Upper lobe of left lung (tissue), 6 donors: ENCODE results near the gene PMVK. TPM values are rescaled to one million over a fixed set of nuclear protein-coding genes. Genes with fewer than 3 reads are reported as not detected.

Source experiments
- ATAC-seq, 2 donors: fragments of 200-7000 bp; cut with Tn5 transposase; one replicate each; pipeline ENCODE4 v1.9.1; 2022; ENCODE audit warnings: mild to moderate bottlenecking in 2 of 2, moderate library complexity in 2 of 2; ENCODE audit not compliant: low FRiP score in 2 of 2
- DNase-seq, 2 donors: peaks; one replicate each; pipeline ENCODE4 v3.0.0-alpha.2; 2019 to 2020
- H3K27ac ChIP-seq, 4 donors: fragments of 200-600 bp; sonication (generic); one replicate each; pipeline ENCODE4 v1.5.1; 2016 to 2019
- H3K27me3 ChIP-seq, 4 donors: fragments of 200-600 bp; sonication (generic); one replicate each; pipeline ENCODE4 v1.5.1; 2017 to 2019
- H3K36me3 ChIP-seq, 4 donors: fragments of 200-600 bp; sonication (generic); one replicate each; pipeline ENCODE4 v1.5.1; 2016 to 2019
- H3K4me1 ChIP-seq, 4 donors: fragments of 200-600 bp; sonication (generic); one replicate each; pipeline ENCODE4 v1.5.1; 2018 to 2019
- H3K4me3 ChIP-seq, 4 donors: fragments of 200-600 bp; sonication (generic); one replicate each; pipeline ENCODE4 v1.5.1; 2017 to 2019; ENCODE audit warnings: mild to moderate bottlenecking in 2 of 4, moderate library complexity in 1 of 4
- H3K9me3 ChIP-seq, 4 donors: fragments of 200-600 bp; sonication (generic); one replicate each; pipeline ENCODE4 v1.5.1; 2018 to 2019
- EP300 ChIP-seq, 4 donors: sonication (generic); formaldehyde crosslinking; IDR thresholded peaks; one replicate each; pipeline ENCODE4 v1.5.1; 2017; ENCODE audit warnings: antibody characterized with exemption in 4 of 4, control low read depth in 2 of 4
- POLR2A ChIP-seq, 4 donors: fragments of 450-650 bp; IDR thresholded peaks; one replicate each; pipeline ENCODE4 v1.5.1; 2016 to 2017; ENCODE audit warnings: antibody characterized with exemption in 4 of 4, mild to moderate bottlenecking in 2 of 4
- POLR2AphosphoS5 ChIP-seq, 2 donors: sonication (generic); formaldehyde crosslinking; IDR thresholded peaks; one replicate each; pipeline ENCODE4 v1.5.1; 2017; ENCODE audit warnings: antibody characterized with exemption in 2 of 2
- WGBS, 2 donors: methylation state at CpG; one replicate each; pipeline ENCODE4 v1.1.5; 2017 to 2018; 5-methylcytosine and 5-hydroxymethylcytosine counted together
- total RNA-seq, 6 donors: library from RNA; depleted of rRNA in 4 of 6; stranded (reverse); fragments of >200 nt in 4 of 6; gene quantifications; one replicate each; pipeline versions ENCODE4 v1.1.0 to v1.2.1, GENCODE V29; 2016 to 2021
- TF ChIP-seq, protein P1 (sequence below), 6 experiments: fragments of 450-650 bp in 4 of 6; fragments of 200-600 bp in 2 of 6; sonication (generic) in 2 of 6; IDR thresholded peaks; one replicate each; pipeline ENCODE4 v1.5.1; 2016 to 2019; ENCODE audit warnings: antibody characterized with exemption in 6 of 6
- donor health status: DM: no; HTN: no; CAD: no; lungs with moderate emphysema.
- donor health status: DM: no; HTN: yes; CAD: no; lungs with severe emphysema.

PMVK gene
- total RNA-seq, 6 donors from 2014 or later: 9.4 to 51.6 (median 29.8) TPM

DNA sequence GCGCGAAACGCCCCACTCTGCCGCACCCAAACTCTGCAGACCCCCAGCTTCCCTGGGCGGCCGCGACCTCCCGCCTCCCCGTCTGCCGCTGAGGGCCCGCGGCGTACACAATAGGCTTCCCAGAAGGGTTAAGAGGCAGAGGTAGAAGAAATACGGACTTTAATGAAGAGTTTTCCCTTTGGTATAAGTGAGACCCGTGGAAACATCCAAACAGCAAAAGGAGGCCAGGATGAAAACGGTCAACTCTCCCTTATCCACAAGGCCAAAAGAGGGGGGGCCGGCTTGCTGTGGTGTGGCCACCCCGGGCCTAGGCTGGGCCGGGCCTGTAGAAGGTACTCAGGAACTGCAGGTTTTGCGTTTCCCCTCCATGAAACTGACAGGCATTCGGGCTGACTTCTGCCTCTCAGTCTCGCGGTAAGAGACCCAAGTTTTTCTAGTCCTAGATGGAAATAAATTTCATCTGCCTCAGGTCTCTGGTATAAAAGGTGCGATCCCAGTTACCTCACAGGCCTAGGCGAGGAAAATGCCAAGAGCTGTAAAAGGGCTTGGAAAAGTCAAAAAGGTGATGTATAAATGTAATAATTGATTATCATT, 25.7 kb upstream of the PMVK start:
- peak in 1 of 2 donors; percentile 18 for ATAC-seq
- H3K4me3 ChIP-seq: peak overlapping the region; percentile 68 to 91 (median 82)
- H3K27ac ChIP-seq: peak overlapping the region; percentile 97 to 98 (median 98)
- H3K36me3 ChIP-seq: peaks cover 24 to 62% (median 56%) of the 10 kb centered on the region in 4 donors
- no peaks in the 10 kb centered on the region for H3K27me3 ChIP-seq
- no peaks in the 10 kb centered on the region for H3K9me3 ChIP-seq
- peaks cover 20 to 41% (median 26%) of the 10 kb centered on the region in 4 donors for H3K4me1 ChIP-seq
- 6 to 9% methylated on average over 19 to 22 of the region's 25 CpGs for WGBS, 2 donors
- DNase-seq: no peak
- TF ChIP-seq EP300 (IDR thresholded peaks at IDR 0.05) (no peak), POLR2A (IDR thresholded peaks at IDR 0.05) (no peak), POLR2AphosphoS5 (IDR thresholded peaks at IDR 0.05) (no peak)
- TF ChIP-seq, protein P1, sequence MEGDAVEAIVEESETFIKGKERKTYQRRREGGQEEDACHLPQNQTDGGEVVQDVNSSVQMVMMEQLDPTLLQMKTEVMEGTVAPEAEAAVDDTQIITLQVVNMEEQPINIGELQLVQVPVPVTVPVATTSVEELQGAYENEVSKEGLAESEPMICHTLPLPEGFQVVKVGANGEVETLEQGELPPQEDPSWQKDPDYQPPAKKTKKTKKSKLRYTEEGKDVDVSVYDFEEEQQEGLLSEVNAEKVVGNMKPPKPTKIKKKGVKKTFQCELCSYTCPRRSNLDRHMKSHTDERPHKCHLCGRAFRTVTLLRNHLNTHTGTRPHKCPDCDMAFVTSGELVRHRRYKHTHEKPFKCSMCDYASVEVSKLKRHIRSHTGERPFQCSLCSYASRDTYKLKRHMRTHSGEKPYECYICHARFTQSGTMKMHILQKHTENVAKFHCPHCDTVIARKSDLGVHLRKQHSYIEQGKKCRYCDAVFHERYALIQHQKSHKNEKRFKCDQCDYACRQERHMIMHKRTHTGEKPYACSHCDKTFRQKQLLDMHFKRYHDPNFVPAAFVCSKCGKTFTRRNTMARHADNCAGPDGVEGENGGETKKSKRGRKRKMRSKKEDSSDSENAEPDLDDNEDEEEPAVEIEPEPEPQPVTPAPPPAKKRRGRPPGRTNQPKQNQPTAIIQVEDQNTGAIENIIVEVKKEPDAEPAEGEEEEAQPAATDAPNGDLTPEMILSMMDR (IDR thresholded peaks at IDR 0.05): no peak

DNA sequence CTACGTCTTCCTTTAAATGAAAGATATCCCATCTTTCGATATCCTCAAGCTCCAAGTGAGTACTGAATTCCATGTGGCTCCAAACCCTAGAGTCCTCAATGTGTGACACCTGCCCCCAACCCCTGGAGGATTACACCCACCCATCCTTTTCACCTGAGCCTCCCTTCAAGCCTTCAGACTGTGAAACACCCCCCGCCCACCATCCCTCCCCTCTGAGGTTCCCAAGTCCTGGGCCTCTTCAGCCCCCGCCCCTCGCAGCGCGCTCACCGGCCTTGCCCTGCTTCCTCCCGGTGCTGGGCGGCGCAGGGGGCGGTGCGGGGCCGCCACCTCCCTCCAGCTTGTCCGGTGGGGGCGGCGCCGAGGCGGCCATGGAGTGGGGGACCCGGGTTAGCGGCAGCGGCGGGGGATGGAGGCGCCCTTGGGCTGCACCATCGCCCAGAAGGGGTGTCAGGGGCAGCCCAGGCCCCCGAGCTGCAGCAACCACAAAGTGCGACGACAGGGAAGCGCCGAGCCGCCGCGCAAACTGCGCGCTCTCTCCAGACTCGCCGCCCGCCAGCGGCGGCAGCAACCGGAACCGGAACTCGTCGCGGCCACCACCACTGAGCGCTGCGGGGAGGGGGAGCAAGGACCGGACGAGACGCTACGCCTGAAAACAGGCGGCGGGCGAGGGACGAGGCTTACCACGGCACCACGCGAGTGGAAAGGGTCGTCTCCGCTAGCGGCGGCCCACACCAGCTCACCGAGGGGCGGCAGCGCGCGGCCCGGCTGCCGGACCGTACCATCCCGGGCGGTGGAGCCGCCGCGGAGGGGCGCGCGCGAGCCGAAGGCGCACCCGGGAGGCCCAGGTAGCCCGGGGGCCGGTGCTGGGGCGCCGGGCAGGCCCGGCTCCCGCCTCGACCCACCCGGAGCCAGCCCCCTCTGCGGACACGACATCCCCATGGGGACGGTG, 25.0 kb upstream of the PMVK start, which contains the start of gene PYGO2:
TSS of gene PYGO2 (minus strand) at position 576 of the 949 bp plus-strand sequence. CDS start at position 370, 206 bp downstream.
- no peaks in the 10 kb centered on the region for H3K9me3 ChIP-seq
- peak; percentile 87 to 93 for ATAC-seq
- no peaks in the 10 kb centered on the region for H3K27me3 ChIP-seq
- peak; percentile 86 to 96 for DNase-seq
- TF ChIP-seq, protein P1 (IDR thresholded peaks at IDR 0.05): peak; percentile 61 to 98 (median 94)
- TF ChIP-seq POLR2AphosphoS5 (IDR thresholded peaks at IDR 0.05): peak; percentile 89
- no peak for TF ChIP-seq EP300 (IDR thresholded peaks at IDR 0.05)
- peak in 3 of 4 donors; percentile 58 to 92 (median 69) for TF ChIP-seq POLR2A (IDR thresholded peaks at IDR 0.05)
- H3K36me3 ChIP-seq: peaks cover 18 to 54% (median 50%) of the 10 kb centered on the region in 4 donors
- 2 to 5% methylated on average over 4 to 33 of the region's 93 CpGs for WGBS, 2 donors
- H3K4me3 ChIP-seq: peak within 1 kb of the TSS; percentile 68 to 91 (median 82)
- H3K27ac ChIP-seq: peak within 1 kb of the TSS; percentile 97 to 98 (median 98)
- H3K4me1 ChIP-seq: peaks cover 26 to 46% (median 33%) of the 10 kb centered on the region in 4 donors

DNA sequence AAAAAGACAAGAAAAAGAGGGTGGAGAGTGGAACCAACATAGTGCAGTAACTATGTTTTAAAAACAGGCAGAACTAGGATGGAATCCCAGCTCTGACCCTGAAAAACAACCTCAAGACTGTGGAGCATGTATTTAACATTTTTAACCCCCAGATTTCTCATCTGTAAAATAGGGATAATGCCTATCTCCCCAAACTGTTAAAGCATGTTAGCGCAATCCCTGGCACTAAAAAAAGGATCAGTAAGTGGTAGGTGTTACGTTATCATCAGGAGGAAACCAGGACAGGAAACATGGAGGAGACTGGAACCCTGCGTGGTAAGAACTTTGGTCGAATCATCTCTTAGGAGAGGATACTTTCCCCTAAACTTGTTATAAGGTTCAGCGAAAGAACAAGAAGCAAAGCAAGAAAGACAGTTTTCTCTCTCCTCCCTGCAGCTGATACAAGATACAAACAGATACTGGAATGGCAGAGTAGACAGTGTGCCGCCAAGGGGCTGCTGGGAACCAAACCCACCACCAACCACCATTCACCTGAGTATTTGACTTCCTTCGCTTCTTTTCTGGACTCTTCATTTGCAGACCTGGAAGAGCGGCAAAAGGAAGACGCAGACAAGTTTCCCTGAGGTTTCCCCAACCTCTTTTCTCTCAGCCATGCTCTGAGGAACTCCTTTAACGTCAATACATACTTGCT, 24.1 kb upstream of the PMVK start:
- Histone ChIP-seq H3K4me1 (peaks cover 27 to 51% (median 37%) of the 10 kb centered on the region in 4 donors), H3K9me3 (no peaks in the 10 kb centered on the region), H3K4me3 (peak overlapping the region in 3 of 4 donors; percentile 68 to 90 (median 73)), H3K27me3 (no peaks in the 10 kb centered on the region), H3K27ac (peak overlapping the region; percentile 97 to 98 (median 98)), H3K36me3 (peaks cover 11 to 45% (median 41%) of the 10 kb centered on the region in 4 donors)
- ATAC-seq (no peak), DNase-seq (no peak)
- 30 to 32% methylated on average over 10 of the region's 10 CpGs for WGBS, 2 donors
- TF ChIP-seq POLR2A (IDR thresholded peaks at IDR 0.05) (no peak), POLR2AphosphoS5 (IDR thresholded peaks at IDR 0.05) (no peak), EP300 (IDR thresholded peaks at IDR 0.05) (no peak)
- TF ChIP-seq, protein P1 (IDR thresholded peaks at IDR 0.05): no peak

GRCh38 chr1:154959426-154959780, 22.9 kb upstream of the PMVK start:
- ATAC-seq: no peak
- Histone ChIP-seq H3K9me3 (no peaks in the 10 kb centered on the region), H3K4me1 (peaks cover 39 to 62% (median 48%) of the 10 kb centered on the region in 4 donors), H3K27me3 (no peaks in the 10 kb centered on the region), H3K4me3 (no peak overlapping the region), H3K36me3 (peaks cover 6 to 33% (median 30%) of the 10 kb centered on the region in 4 donors), H3K27ac (peak overlapping the region in 1 of 4 donors; percentile 2)
- TF ChIP-seq POLR2AphosphoS5 (IDR thresholded peaks at IDR 0.05): no peak
- TF ChIP-seq, protein P1 (IDR thresholded peaks at IDR 0.05): no peak
- no peak for TF ChIP-seq POLR2A (IDR thresholded peaks at IDR 0.05)
- TF ChIP-seq EP300 (IDR thresholded peaks at IDR 0.05): no peak
- no peak for DNase-seq
- whole genome bisulfite sequencing, 2 donors: 85 to 96% methylated on average over 7 of the region's 7 CpGs
